CD4-positive, alpha-beta T cell treated with Interferon gamma for 1 hour (primary cell): ENCODE measurements around the gene C1orf210.
A peak's percentile ranks its signal among the peaks of the same experiment; 100 is the strongest.

Source experiments
- DNase-seq: peaks from one replicate; pipeline ENCODE4 v3.0.0-alpha.2; 2020

Gene C1orf210

GRCh38 chr1:43293176-43293575, 7.8 kb upstream of the C1orf210 start:
- DNase-seq = no peak

DNA sequence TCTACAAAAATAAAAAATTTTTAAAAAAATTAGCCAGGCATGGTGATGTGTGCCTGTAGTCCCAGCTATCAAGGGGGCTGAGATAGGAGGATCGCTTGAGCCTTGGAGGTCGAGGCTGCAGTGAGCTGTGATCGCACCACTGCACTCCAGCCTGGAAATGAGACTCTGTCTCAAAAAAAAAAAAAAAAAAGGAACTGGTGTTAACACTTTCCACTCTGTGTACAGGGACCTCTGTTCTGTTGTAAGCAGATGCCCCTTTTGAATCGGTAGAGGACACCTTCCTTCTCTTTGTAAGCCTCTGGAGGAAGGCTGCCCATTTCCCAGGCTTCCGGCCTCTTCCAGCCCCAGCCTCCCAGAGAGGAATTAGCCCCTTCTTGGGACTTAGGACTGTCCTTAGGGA, 7.3 kb upstream of the C1orf210 start:
- DNase-seq = no peak

DNA sequence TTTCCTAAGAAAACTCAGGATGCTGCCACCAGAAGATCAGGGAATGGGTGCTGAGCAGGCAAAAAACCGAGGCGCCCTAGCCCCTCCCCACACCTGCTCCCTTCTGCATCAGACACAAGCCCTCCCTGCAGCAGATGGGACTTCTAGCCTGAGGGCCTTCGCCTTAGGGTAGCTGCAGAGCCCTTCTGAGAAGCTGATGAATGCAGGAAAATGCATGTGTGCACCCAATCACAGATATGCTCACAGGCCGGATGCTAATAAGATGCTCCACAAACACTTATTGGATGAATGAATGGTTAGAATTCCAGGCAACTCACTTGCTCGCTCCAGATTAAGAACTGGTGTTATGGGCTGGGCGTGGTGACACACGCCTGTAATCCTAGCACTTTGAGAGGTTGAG, 6.8 kb upstream of the C1orf210 start:
- no peak for DNase-seq

- DNase-seq = no peak
Measured at GRCh38 chr1:43288785-43289706, 3.7 kb upstream of the C1orf210 start.

- DNase-seq = no peak
Measured at GRCh38 chr1:43288058-43288784, 2.8 kb upstream of the C1orf210 start.

- no peak for DNase-seq
Measured at GRCh38 chr1:43286533-43286932, 1.2 kb upstream of the C1orf210 start.

- DNase-seq = no peak
Measured at GRCh38 chr1:43286115-43286514, 734 bp upstream of the C1orf210 start.

DNA sequence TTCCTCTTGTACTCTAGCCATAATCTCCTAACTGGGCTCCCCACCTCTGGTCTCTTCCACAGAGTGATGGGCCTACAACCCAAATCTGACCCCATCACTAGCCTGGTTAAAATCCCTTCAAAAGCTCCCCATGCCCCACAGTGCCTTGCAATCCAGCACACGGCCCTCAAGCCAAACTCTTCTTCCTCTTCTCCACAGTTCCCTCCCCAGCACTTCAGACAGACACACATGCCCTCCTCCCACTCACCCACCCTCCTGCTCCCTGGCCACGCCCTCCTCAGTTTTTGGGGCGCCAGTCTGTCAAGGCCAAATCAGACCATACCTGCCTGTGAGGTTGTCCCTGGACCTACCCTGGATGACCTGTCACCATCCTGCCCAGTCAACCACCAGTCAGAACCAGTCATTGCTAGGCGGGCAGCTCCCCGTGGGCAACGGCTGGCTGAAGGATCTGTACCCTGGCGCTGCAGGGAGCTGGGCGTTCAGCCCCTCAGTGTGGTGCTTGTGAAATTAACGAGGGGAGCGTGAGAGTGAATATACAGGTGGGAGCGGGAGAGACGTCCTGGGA, 753 bp downstream of the C1orf210 start:
- no peak for DNase-seq

DNA sequence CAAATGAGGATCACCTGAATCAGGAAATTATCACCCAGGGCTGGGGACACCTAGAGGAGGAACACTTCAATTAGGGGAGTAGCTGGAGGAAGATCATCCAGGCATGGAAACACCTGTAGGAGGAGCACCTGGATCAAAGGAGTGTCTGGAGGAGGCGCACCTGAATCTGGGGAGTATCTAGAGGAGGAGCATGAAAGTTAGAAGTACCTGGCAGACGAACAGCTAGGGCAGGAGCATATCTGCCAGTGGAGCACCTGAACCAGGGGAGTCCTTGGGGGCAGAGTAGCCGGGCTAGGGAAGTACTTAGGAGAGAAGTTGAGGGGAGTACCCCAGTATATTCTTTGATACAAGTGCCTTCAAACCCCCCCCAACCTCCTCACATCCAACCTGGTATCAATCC, 1.3 kb downstream of the C1orf210 start:
- no peak for DNase-seq

- DNase-seq = no peak
Measured at GRCh38 chr1:43282220-43283195, 2.9 kb downstream of the C1orf210 start.

DNA sequence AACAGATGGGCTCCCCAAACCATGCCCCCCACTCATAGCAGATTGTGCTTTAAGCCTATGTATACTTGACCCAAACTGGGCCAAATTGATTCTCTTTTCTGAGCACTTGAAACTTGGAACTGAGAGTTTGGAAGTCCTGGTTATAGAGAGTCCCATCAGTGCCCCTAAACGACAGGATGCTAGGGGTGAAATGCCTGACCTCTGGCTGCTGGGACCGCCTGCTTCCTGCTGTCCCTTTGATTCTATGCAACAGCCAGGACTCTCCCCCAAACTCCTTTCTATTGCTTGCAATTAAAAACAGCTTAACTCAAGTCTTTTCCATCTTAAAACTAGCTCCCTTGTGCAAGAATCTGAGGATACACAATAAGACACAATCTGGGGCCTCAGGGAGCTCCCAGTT, 4.7 kb downstream of the C1orf210 start:
- DNase-seq = no peak

- DNase-seq = no peak
Measured at GRCh38 chr1:43279666-43280065, 5.7 kb downstream of the C1orf210 start.

- DNase-seq = no peak
Measured at GRCh38 chr1:43279161-43279560, 6.2 kb downstream of the C1orf210 start.

GRCh38 chr1:43277116-43277876, 8.1 kb downstream of the C1orf210 start:
- DNase-seq = no peak

- no peak for DNase-seq
Measured at GRCh38 chr1:43276673-43277072, 8.7 kb downstream of the C1orf210 start.

GRCh38 chr1:43275826-43276620, 9.4 kb downstream of the C1orf210 start:
- DNase-seq = no peak

GRCh38 chr1:43274804-43275180, 10.6 kb downstream of the C1orf210 start:
- no peak for DNase-seq

- DNase-seq = peak; percentile 33
Measured at GRCh38 chr1:43274125-43274803, 11.1 kb downstream of the C1orf210 start.

- no peak for DNase-seq
Measured at GRCh38 chr1:43273708-43274107, 11.7 kb downstream of the C1orf210 start.
